ENCODE measurements around the gene RGMB. TPM values are rescaled to one million over a fixed set of nuclear protein-coding genes. Genes with fewer than 3 reads are reported as not detected.

The RGMB gene
- total RNA-seq, 1 donor from 2014 or later, result 11.0 TPM

- peaks cover 4% of the 10 kb centered on the region for H3K36me3 Mint-ChIP-seq
- peaks cover 15% of the 10 kb centered on the region for H3K9me3 Mint-ChIP-seq
- DNase-seq (ENCODE audit: low spot score in 2 of 2, unreplicated experiment in 2 of 2), result no peak
- peaks cover under 1% of the 10 kb centered on the region for H3K4me1 Mint-ChIP-seq
- no peaks in the 10 kb centered on the region for H3K27me3 Mint-ChIP-seq (ENCODE audit: low read depth)
- TF ChIP-seq CTCF (IDR thresholded peaks at IDR 0.05; ENCODE audit: unreplicated experiment), result no peak
- no peak overlapping the region for H3K4me3 Mint-ChIP-seq
- H3K27ac Mint-ChIP-seq, result no peak overlapping the region
These were observed 67.5 kb downstream of the RGMB start for GRCh38 chr5:98840946-98841345.

GRCh38 chr5:98843481-98843880, 70.0 kb downstream of the RGMB start:
- no peak for DNase-seq (ENCODE audit: low spot score in 2 of 2, unreplicated experiment in 2 of 2)
- Mint-ChIP-seq H3K36me3 (peaks cover 4% of the 10 kb centered on the region), H3K27me3 (ENCODE audit: low read depth) (no peaks in the 10 kb centered on the region), H3K9me3 (peaks cover 15% of the 10 kb centered on the region), H3K27ac (no peak overlapping the region), H3K4me1 (peaks cover 10% of the 10 kb centered on the region), H3K4me3 (no peak overlapping the region)
- no peak for TF ChIP-seq CTCF (IDR thresholded peaks at IDR 0.05; ENCODE audit: unreplicated experiment)

- Mint-ChIP-seq H3K9me3 (peaks cover 15% of the 10 kb centered on the region), H3K36me3 (peaks cover 4% of the 10 kb centered on the region), H3K27me3 (ENCODE audit: low read depth) (no peaks in the 10 kb centered on the region), H3K4me3 (no peak overlapping the region), H3K4me1 (peaks cover 10% of the 10 kb centered on the region), H3K27ac (no peak overlapping the region)
- no peak for TF ChIP-seq CTCF (IDR thresholded peaks at IDR 0.05; ENCODE audit: unreplicated experiment)
- DNase-seq (ENCODE audit: low spot score in 2 of 2, unreplicated experiment in 2 of 2), result no peak
These were observed 71.4 kb downstream of the RGMB start for GRCh38 chr5:98844865-98845264.

- H3K4me3 Mint-ChIP-seq, result no peak overlapping the region
- no peak for DNase-seq (ENCODE audit: low spot score in 2 of 2, unreplicated experiment in 2 of 2)
- peaks cover 4% of the 10 kb centered on the region for H3K36me3 Mint-ChIP-seq
- H3K27me3 Mint-ChIP-seq (ENCODE audit: low read depth), result no peaks in the 10 kb centered on the region
- no peak overlapping the region for H3K27ac Mint-ChIP-seq
- H3K4me1 Mint-ChIP-seq, result peaks cover 10% of the 10 kb centered on the region
- no peak for TF ChIP-seq CTCF (IDR thresholded peaks at IDR 0.05; ENCODE audit: unreplicated experiment)
- peaks cover 15% of the 10 kb centered on the region for H3K9me3 Mint-ChIP-seq
These were observed 72.4 kb downstream of the RGMB start for GRCh38 chr5:98845878-98846277.

Other genes with a start within 250 kb of the RGMB start
- 47.6 to 49.0 TPM (median 47.8 TPM) in 3 replicates for gene CHD1, start 155.3 kb downstream of the RGMB start, total RNA-seq